Stimulated activated CD8-positive, alpha-beta memory T cell treated with anti-CD3 and anti-CD28 coated beads, Interleukin-7, amount 100 ng/mL, for 24 hours (primary cell): ENCODE data around the gene TFF2.

ENCODE experiments used
- DNase-seq: peaks from one replicate; pipeline ENCODE4 v3.0.0-alpha.2; 2020; ENCODE audit warnings: low read depth

Gene TFF2

GRCh38 chr21:42384156-42384945, 33.6 kb upstream of the TFF2 start:
- no peak for DNase-seq

DNA sequence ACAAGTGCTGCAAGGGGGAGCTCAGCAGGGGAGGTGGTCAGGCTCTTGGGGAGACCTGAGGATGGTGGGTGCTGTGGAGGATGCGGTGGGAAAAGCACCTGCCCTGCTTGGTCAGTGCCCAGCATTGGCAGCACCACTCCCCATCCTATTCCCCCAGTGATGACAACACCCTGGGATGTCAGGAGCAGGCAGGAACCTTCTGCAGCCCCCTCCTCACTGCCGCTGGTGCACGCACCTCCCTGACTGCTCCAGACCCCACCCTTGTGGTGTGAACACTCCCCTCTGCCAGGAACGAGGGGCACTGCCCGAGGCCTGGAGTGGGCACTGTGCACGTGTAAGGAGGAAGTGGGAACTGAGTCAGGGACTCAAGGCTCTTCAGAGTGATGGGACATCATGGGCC, 32.5 kb upstream of the TFF2 start:
- no peak for DNase-seq

DNA sequence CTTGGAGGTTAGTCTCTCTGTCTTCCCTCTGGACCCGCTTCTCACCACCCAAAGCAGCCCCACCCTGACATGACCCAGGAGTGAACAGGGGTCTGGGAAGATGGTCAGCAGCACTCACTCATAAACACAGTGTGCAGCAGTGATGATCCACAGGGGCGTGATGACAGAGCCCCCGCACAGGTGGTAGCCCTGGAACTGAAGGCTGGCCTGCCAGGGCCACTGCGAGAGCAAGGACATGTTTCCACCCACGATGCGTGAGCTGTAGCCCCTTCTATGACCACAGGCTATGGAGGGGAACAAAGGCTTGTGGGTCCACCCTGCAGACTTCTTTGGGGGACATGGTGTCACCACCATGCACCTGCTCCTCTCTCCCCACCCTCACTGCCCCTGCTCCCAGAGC, 32.1 kb upstream of the TFF2 start:
- DNase-seq, result no peak

- no peak for DNase-seq
Measured at GRCh38 chr21:42381347-42381984, 30.7 kb upstream of the TFF2 start.

- no peak for DNase-seq
Measured at GRCh38 chr21:42379426-42380215, 28.8 kb upstream of the TFF2 start.

DNA sequence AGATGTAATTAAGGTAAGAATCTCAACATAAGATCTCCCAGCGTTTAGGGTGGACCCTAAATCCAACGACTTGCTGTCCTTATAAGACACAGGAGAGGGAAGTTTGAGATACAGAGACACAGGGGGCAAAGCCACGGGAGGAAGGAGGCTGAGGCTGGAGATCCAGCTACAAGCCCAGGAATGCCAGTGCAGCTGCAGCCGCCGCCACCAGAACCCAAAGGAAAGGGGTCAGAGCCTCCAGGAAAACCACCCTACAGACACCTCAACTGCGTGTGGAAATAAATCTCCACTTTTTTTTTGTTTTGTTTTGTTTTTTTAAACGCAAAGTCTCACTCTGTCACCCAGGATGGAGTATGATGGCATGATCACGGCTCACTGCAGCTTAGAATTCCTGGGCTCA, 27.6 kb upstream of the TFF2 start:
- DNase-seq, result no peak

DNA sequence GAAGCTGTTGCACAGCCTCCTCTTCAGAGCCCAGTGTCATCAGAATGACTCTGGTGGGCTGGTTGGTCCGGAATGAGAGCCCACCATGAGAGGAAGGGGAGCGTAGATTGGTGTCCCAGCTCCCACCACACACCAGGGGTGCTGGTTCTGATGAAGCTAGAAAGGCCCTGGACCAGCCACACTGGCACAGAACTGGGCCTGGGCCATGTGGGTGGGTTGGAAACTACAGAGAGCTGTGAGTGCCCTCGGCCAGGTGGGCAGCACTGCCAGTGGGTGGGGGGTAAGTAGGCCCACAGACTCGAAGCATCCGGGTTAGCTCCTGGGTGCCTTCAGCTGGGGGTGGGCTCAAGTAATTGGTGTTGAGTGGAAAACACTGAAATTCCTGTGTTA, 27.2 kb upstream of the TFF2 start:
- DNase-seq, result no peak

DNA sequence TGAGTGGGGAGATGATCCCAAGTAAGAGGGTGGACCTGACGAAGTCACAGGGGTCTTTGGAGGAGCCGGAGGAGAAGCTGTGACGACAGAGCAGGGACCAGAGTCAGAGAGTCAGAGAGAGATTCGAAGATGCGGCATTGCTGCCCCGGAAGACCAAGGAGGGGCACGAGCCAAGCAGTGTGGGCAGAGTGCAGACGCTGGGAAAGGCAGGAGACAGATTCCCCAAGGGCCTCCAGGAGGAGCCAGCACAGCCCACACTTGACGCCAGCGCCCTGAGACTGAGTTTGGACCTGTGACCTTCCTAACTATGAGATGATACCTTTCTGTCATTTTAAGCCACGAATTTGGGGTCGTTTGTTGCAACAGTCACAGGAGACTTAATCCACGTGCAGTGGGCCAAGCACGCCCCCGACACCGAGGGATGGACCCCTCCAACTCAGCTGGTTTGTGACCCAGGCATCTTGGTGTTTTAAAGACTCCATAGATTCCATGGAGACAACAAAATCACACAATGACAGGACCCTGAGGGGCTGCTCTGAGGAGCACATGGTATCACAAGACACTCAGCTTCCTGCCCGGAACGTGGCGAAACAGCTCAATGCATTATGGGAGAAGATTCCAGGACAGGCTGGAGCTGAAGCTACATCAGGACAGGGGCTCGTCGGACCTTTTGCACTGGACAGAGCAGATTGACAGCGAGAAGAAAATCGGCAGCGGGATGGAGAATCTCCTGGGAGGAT, 26.6 kb upstream of the TFF2 start:
- DNase-seq, result no peak

- DNase-seq, result no peak
Measured at GRCh38 chr21:42376338-42376982, 25.7 kb upstream of the TFF2 start.

DNA sequence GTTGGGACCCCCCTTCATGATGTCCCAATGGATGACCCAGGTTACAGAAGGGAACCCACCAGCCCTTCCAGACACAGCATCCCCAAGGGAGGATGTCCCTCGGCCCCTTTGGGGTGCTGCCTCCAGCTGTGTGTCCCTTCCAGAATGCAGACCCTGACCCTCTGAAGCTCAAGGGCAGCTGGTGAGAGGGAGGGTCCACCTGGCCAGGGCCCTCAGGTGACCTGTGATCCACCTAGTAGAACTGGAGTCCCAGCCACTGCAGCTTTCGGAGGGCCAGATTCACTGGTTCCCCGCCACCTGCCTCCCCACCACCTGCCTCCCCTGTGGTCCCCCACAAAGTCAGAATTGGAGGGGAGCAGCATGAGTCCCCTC, 25.2 kb upstream of the TFF2 start:
- DNase-seq, result no peak

DNA sequence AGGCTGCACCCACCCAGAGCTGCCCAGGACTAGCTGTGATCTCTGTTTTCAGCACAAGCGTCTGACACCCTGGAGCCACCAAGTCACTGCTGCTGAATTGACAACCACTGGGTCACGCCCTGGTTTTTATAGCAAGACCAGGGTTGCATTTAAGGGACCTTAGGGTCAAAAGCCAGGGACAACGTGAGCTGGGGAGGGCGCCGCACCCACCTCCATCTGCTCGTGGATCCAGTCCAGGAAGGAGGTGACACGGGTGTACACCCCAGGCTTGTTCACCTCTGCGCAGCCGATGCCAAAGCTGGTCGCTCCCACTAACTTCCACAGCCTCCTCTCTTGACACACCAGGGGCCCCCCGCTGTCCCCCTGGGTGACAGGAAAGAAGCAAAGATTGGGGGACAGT, 24.7 kb upstream of the TFF2 start:
- no peak for DNase-seq

DNA sequence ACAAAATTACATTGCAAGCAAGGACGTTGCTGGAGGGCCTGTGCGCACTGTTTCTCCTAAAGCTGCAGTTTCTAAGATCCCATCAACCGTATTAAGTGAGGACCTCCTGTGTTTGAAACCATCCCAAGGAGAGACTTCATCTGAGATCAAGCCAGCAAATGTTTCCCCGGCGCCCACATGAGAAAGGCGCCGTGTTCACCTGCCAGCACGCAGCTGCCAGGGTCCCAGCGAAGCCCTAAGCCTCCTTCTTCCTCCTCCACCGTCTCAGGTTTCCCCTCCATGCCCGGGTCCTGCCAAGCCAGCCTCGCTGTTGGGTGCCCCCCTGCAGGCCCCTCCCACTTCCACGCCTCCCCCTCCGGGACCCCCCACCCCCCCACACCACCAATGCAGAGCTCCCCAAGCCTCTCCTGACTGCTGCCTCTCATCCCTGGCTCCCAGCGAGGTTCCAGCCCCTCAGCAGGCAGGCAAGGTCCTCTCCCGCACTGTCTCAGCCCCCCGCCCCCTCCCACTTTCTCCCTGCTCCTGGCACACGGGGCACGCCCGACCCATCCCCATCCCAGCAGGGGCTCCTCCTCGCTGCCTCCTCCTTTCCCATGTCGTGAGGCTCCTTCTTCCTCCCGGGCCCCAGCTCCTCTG, 24.2 kb upstream of the TFF2 start:
- DNase-seq, result no peak

- DNase-seq, result no peak
Measured at GRCh38 chr21:42374457-42374856, 23.7 kb upstream of the TFF2 start.

GRCh38 chr21:42373908-42374455, 23.2 kb upstream of the TFF2 start:
- DNase-seq, result no peak

- DNase-seq, result no peak
Measured at GRCh38 chr21:42373196-42373907, 22.6 kb upstream of the TFF2 start.

DNA sequence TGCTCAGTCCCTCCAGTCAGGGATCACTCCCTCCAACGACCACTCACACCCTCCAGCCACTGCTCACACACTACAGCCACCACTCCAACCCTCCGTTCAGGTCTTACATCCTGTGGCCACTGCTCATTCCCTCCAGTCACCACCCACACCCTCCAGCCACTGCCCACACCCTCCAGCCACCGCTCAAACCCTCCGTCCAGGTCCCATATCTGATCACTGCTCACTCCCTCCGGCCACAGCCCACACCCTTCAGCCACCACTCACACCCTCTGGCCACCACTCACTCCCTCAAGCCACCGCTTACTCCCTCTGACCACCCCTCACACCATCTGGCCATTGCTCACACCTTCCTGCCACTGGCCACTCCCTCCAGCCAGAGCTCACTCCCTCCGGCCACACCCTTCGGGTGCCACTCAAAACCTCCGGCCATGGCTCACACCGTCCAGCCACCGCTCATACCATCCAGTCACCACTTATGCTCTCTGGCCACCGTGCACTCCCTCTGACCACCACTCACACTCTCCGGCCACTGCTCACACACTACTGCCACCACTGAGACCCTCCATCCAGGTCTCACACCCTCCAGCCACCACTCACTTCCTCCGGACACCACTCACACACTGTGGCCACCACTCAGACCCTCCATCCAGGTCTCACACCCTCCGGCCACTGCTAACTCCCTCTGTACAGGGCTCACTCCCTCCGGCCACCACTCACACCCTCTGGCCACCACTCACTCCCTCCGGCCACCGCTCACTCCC, 20.3 kb upstream of the TFF2 start:
- DNase-seq, result no peak

- DNase-seq, result no peak
Measured at GRCh38 chr21:42369821-42370220, 19.0 kb upstream of the TFF2 start.

- DNase-seq, result no peak
Measured at GRCh38 chr21:42367367-42368165, 16.8 kb upstream of the TFF2 start.
